ENCODE measurements around the gene WNT9B. TPM values are rescaled to one million over a fixed set of nuclear protein-coding genes. Genes with fewer than 3 reads are reported as not detected.

WNT9B gene, protein sequence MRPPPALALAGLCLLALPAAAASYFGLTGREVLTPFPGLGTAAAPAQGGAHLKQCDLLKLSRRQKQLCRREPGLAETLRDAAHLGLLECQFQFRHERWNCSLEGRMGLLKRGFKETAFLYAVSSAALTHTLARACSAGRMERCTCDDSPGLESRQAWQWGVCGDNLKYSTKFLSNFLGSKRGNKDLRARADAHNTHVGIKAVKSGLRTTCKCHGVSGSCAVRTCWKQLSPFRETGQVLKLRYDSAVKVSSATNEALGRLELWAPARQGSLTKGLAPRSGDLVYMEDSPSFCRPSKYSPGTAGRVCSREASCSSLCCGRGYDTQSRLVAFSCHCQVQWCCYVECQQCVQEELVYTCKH
- total RNA-seq, result not detected

GRCh38 chr17:46851029-46851741 is at the start of gene WNT9B:
TSS of gene WNT9B (plus strand) at chr17:46851583. CDS start at chr17:46851639, 56 bp downstream.

DNA sequence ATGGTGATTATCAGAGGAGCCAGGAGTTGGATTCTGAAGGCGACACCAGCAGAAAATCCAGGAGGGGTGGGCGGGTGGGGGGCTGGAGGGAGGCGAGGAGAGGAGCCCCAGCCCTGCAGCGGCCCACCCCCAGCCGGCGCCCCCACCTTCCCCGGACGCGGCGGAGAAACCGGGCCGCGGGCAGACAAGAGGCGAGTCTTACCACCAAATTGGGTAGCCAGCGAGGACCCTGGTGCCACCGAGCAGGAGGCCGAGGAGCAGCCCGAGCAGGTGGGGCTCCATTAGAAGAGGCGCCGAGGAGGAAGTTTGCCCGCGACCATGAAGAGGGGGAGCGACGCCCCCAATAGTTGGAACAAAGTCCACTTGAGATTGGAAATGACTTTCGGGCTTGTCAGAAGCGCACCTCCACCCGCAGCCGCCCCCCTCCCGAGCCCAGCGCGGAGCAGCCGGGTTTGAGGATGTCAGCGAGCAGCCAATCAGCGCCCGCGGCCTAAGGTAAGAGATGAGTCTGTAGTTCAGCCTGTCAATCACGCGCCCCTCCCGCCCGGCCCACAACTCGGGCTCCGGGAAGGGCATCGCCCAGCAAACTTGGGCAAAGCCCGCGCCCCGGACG is 33.0 kb upstream of the WNT9B start, which contains the start of gene WNT3:
Gene WNT3, minus strand, starts transcription at position 377 of the 613 bp plus-strand sequence. Its CDS starts 95 bp downstream, at position 282.

DNA sequence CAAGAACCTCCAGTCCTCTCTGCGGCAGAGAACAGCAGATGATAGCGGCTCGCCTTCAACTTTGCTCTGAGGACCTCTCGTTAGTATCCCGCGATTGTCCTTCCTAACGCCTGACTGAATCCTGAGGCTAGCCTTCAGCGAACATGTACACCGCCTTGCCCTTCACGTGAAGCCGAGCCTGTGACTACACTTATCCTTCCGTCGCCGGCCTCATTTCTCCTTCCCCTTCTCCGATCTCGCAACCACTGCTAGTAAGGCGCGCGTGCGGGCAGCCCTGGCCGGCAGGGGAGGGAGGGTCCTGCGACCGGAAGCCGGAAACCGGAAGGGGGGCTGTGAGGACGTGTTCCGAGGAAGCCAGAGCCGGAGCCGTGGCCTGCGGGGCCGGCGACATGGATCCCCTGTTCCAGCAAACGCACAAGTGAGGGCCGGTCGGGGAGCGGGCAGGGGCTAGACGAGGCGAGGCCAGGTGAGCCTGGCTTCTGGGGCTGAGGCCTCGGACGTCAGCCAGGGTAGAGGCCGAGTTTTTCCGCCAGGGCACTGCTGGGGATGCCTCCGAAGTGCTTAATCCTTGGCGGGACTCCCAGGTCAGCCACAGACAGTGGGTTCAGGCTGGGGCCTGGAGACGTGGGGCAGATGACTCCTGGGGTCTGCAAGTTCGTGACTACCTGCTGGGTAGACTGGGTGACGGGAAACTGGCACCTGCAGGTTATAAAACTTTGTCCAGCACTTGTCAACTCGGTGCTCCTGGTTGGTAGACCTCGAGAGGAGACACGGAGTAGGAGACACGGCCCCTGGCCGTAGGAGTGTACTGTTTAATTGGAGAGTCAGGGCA is 71.6 kb downstream of the WNT9B start, which contains the start of gene GOSR2:
Gene GOSR2, plus strand, starts transcription at position 357 of the 832 bp plus-strand sequence. Its CDS starts 33 bp downstream, at position 390.

Small RNA genes lying within 50 kb of the gene (small RNA-seq; reads per million reads assigned to genes)
- 0.09 reads per million for gene RNU6ATAC3P (ENCODE audit: low replicate concordance)

Other genes with a start within 250 kb of the WNT9B start
- gene WNT3, start 32.9 kb upstream of the WNT9B start, total RNA-seq, result 6.3 TPM
- gene GOSR2, start 71.6 kb downstream of the WNT9B start, total RNA-seq, result 66.4 TPM
- gene RPRML, start 127.7 kb downstream of the WNT9B start, total RNA-seq, result 5.9 TPM